Motor neuron (in vitro differentiated cells): ENCODE results near the gene ANKRD53. TPM values are rescaled to one million over a fixed set of nuclear protein-coding genes. Genes with fewer than 3 reads are reported as not detected.

Experiments used
- ATAC-seq, 8 experiments: fragments of 200-7000 bp; cut with Tn5 transposase; replicated peaks in 6 of 8; 2 replicates each; pipeline ENCODE4 v1.8.0; 2021; ENCODE audit warnings: mild to moderate bottlenecking in 8 of 8, moderate library complexity in 8 of 8
- H3K27ac ChIP-seq, 2 donors: fragments of 250-450 bp; sonication (Bioruptor Pico); 2 replicates each; pipeline ENCODE4 v1.9.0; 2021; ENCODE audit warnings: antibody characterized with exemption in 2 of 2, mild to moderate bottlenecking in 2 of 2, moderate library complexity in 1 of 2
- H3K4me1 ChIP-seq, 2 donors: fragments of 250-450 bp; sonication (Bioruptor Pico); replicated peaks in 1 of 2; 2 replicates each; pipeline ENCODE4 v1.6.1; 2021; ENCODE audit warnings: antibody characterized with exemption in 2 of 2, mild to moderate bottlenecking in 2 of 2, moderate library complexity in 1 of 2
- H3K4me3 ChIP-seq, 5 donors: fragments of 250-450 bp; sonication (Bioruptor Pico); 2 replicates each; pipeline ENCODE4 v1.9.0; 2021; ENCODE audit warnings: antibody characterized with exemption in 5 of 5, mild to moderate bottlenecking in 5 of 5, moderate library complexity in 4 of 5
- WGBS, 10 experiments: fragments of 450-650 bp; shearing (Covaris generic); methylation state at CpG; one replicate each; pipeline ENCODE4 v1.0.0; 2022; 5-methylcytosine and 5-hydroxymethylcytosine counted together
- in situ Hi-C, 9 experiments: fragments of 400-800 bp; cut with MboI; loops; one replicate each; pipeline ENCODE4 v1.15.0; 2021; ENCODE audit warnings: low sequenced_read_pairs in 9 of 9, low pct_unique_long_range_greater_than_20kb in 2 of 9; ENCODE audit not compliant: unreplicated experiment in 9 of 9
- total RNA-seq, 8 experiments: library from RNA; unstranded; fragments of 300-600 nt; gene quantifications; 2 replicates each; pipeline versions ENCODE4 v1.2.3 to v1.2.4, GENCODE V29; 2022

The ANKRD53 gene
- total RNA-seq, 8 experiments from 2014 or later, result 0.25 to 4.4 (median 0.76) TPM

- 25 to 80% (median 60%) methylated on average over 1 to 2 of the region's 3 CpGs; no CpG with 5 or more reads in 7 of the 10 experiments for WGBS, 10 experiments
- in situ Hi-C loops, result loop anchor here in 1 of 9 experiments (25.0 kb wide), 1 partner anchor 151 kb away; the partner anchor contains the start of gene FIGLA
- no peak overlapping the region for H3K4me3 ChIP-seq
- no peak for ATAC-seq
- H3K4me1 ChIP-seq, result peaks cover 46 to 64% of the 10 kb centered on the region in 2 donors
- no peak overlapping the region for H3K27ac ChIP-seq
Observed at GRCh38 chr2:70938586-70938950, 39.9 kb upstream of the ANKRD53 start.

- WGBS, 10 experiments, result 20 to 50% (median 29%) methylated on average over 1 to 10 of the region's 30 CpGs; no CpG with 5 or more reads in 6 of the 10 experiments
Observed at GRCh38 chr2:70939001-70939838, 39.2 kb upstream of the ANKRD53 start.

GRCh38 chr2:70939839-70940580 lies 38.4 kb upstream of the ANKRD53 start:
- in situ Hi-C loops, result loop anchor here in 2 of 9 experiments (10.0 to 25.0 kb wide), 3 partner anchors 65 to 153 kb away; partner anchors contain the start of gene FIGLA (in 1 of the 2)
- WGBS, 10 experiments, result 42 to 100% (median 67%) methylated on average over 1 to 4 of the region's 10 CpGs; no CpG with 5 or more reads in 6 of the 10 experiments
- ATAC-seq, result no peak
- peaks cover 48 to 69% of the 10 kb centered on the region in 2 donors for H3K4me1 ChIP-seq
- no peak overlapping the region for H3K4me3 ChIP-seq
- H3K27ac ChIP-seq, result no peak overlapping the region

More at GRCh38 chr2:70939001-70939838, 39.2 kb upstream of the ANKRD53 start:
- H3K4me1 ChIP-seq, result peaks cover 48 to 69% of the 10 kb centered on the region in 2 donors
- no peak overlapping the region for H3K27ac ChIP-seq
- peak in 4 of 8 experiments; percentile 4 to 41 (median 20) for ATAC-seq
- in situ Hi-C loops, result loop anchor here in 1 of 9 experiments (25.0 kb wide), 1 partner anchor 152 kb away; the partner anchor contains the start of gene FIGLA
- no peak overlapping the region for H3K4me3 ChIP-seq

- WGBS, 10 experiments, result 40 to 100% (median 71%) methylated on average over 1 to 4 of the region's 6 CpGs; no CpG with 5 or more reads in 3 of the 10 experiments
- H3K27ac ChIP-seq, result no peak overlapping the region
- no peak overlapping the region for H3K4me3 ChIP-seq
- no peak for ATAC-seq
- H3K4me1 ChIP-seq, result peaks cover 39 to 58% of the 10 kb centered on the region in 2 donors
- in situ Hi-C loops, result loop anchor here in 2 of 9 experiments (10.0 to 25.0 kb wide), 3 partner anchors 66 to 154 kb away; partner anchors contain the start of gene FIGLA (in 1 of the 2)
Observed at GRCh38 chr2:70941186-70941585, 37.2 kb upstream of the ANKRD53 start.

GRCh38 chr2:70941701-70942100 lies 36.7 kb upstream of the ANKRD53 start:
- in situ Hi-C loops, result loop anchor here in 2 of 9 experiments (10.0 to 25.0 kb wide), 3 partner anchors 67 to 154 kb away; partner anchors contain the start of gene FIGLA (in 1 of the 2)
- no peak for ATAC-seq
- WGBS, 10 experiments, result 64 to 92% (median 80%) methylated on average over 1 to 3 of the region's 5 CpGs; no CpG with 5 or more reads in 5 of the 10 experiments
- Histone ChIP-seq H3K27ac (no peak overlapping the region), H3K4me3 (no peak overlapping the region), H3K4me1 (peaks cover 34 to 53% of the 10 kb centered on the region in 2 donors)

- ATAC-seq, result peak in 4 of 8 experiments; percentile 20 to 40 (median 36)
- peaks cover 27 to 44% of the 10 kb centered on the region in 2 donors for H3K4me1 ChIP-seq
- WGBS, 10 experiments, result 0 to 100% (median 66%) methylated on average over 1 to 4 of the region's 6 CpGs; no CpG with 5 or more reads in 1 of the 10 experiments
- H3K4me3 ChIP-seq, result no peak overlapping the region
- in situ Hi-C loops, result loop anchor here in 2 of 9 experiments (10.0 to 25.0 kb wide), 3 partner anchors 68 to 155 kb away; partner anchors contain the start of gene FIGLA (in 1 of the 2)
- H3K27ac ChIP-seq, result no peak overlapping the region
Observed at GRCh38 chr2:70942396-70943204, 35.8 kb upstream of the ANKRD53 start.

GRCh38 chr2:70943205-70943871 lies 35.1 kb upstream of the ANKRD53 start:
- in situ Hi-C loops, result loop anchor here in 2 of 9 experiments (10.0 to 25.0 kb wide), 3 partner anchors 69 to 156 kb away; partner anchors contain the start of gene FIGLA (in 1 of the 2)
- 8% methylated on average over 2 of the region's 11 CpGs; no CpG with 5 or more reads in 9 of the 10 experiments for WGBS, 10 experiments
- ATAC-seq, result peak in 2 of 8 experiments; percentile 1 to 5
- peaks cover 27 to 37% of the 10 kb centered on the region in 2 donors for H3K4me1 ChIP-seq
- H3K27ac ChIP-seq, result no peak overlapping the region
- H3K4me3 ChIP-seq, result no peak overlapping the region

- WGBS, 10 experiments, result 43 to 80% (median 67%) methylated on average over 1 of the region's 4 CpGs; no CpG with 5 or more reads in 7 of the 10 experiments
- no peak for ATAC-seq
- in situ Hi-C loops, result loop anchor here in 2 of 9 experiments (10.0 to 25.0 kb wide), 3 partner anchors 69 to 157 kb away; partner anchors contain the start of gene FIGLA (in 1 of the 2)
Observed at GRCh38 chr2:70944111-70944690, 34.2 kb upstream of the ANKRD53 start.

GRCh38 chr2:70946832-70947442 lies 31.5 kb upstream of the ANKRD53 start:
- Histone ChIP-seq H3K4me3 (no peak overlapping the region), H3K27ac (no peak overlapping the region), H3K4me1 (peaks cover 11 to 16% of the 10 kb centered on the region in 2 donors)
- ATAC-seq, result peak; percentile 15 to 60 (median 37)
- in situ Hi-C loops, result loop anchor here in 3 of 9 experiments (5.0 to 25.0 kb wide), 4 partner anchors 72 to 160 kb away; partner anchors contain the start of gene FIGLA (in 1 of the 3)
- WGBS, 10 experiments, result 0 to 100% (median 31%) methylated on average over 1 to 7 of the region's 8 CpGs; no CpG with 5 or more reads in 2 of the 10 experiments

More at GRCh38 chr2:70944111-70944690, 34.2 kb upstream of the ANKRD53 start:
- H3K27ac ChIP-seq, result no peak overlapping the region
- no peak overlapping the region for H3K4me3 ChIP-seq
- peaks cover 19 to 29% of the 10 kb centered on the region in 2 donors for H3K4me1 ChIP-seq

GRCh38 chr2:70947556-70948184 lies 30.8 kb upstream of the ANKRD53 start:
- Histone ChIP-seq H3K27ac (no peak overlapping the region), H3K4me1 (peaks cover 11 to 13% of the 10 kb centered on the region in 2 donors), H3K4me3 (no peak overlapping the region)
- ATAC-seq, result peak in 3 of 8 experiments; percentile 23 to 49 (median 40)
- in situ Hi-C loops, result loop anchor here in 3 of 9 experiments (5.0 to 25.0 kb wide), 4 partner anchors 73 to 160 kb away; partner anchors contain the start of gene FIGLA (in 1 of the 3)
- 0 to 80% (median 62%) methylated on average over 1 to 10 of the region's 11 CpGs for WGBS, 10 experiments
